SIG-M5 treated with dmso at 0.1 percent for 504 hours (cell line): ENCODE data around the gene CACHD1.

Experiments used
- DNase-seq: peaks from one replicate; lab custom pipeline; 2025; ENCODE audit not compliant: unreplicated experiment; lab: John Stamatoyannopoulos, UW

The CACHD1 gene

DNA sequence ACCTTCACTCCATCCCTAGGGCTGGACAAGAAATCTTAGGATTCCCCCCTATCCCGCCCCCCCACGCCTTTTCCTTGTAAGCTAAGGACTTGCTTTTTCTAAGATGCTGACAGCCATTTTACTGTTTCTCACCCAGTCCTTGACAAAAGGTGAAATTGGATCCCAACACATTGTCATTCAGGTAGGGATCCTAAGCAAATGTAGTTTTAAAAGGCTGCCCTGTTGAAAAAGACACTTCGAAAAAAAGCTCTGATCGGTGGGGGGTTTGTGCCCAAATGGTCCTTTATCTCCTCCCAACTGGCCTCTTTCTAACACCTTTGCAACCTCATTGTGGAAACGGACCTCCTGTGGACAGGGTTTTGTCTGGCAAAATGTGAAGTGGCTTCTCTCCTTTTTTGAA lies 2.9 kb downstream of the CACHD1 start:
- DNase-seq: no peak

DNA sequence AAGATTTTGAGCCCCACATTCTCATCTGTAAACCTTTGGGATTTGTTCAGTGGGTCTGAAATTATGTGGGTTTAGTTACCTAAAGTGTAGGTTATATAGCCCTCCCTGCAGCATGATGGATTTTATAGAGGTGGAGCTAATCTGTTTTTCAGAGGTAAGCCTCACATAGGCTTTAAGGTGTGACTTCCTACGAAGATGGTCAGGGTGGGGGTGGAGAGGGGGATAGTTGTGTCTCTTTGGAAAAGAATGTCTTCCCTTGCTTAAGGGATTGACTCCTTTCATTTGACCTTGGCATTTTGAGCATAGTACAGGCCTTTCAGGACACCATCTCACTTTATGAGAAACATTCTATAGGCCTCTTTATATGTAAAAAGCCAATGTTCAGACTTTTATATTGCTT lies 3.4 kb downstream of the CACHD1 start:
- DNase-seq: no peak

DNA sequence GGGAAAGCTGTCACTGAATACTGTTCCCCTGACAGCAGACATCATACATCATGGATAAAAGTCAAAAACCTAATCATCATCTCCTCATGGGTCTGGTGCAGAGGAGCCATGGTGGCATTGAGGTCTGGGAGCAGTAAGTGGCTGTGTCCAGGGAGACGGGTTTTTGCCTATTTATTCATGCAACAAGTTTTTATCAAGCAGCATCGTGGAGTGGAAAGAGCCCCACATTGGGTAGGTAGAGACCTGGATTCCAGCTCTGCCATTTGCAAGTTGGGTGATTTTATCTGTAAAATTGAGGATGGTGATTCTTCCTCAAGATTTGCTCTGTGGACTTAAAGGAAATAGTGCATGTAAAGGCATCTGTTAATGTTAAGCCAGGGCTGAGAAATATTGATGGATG lies 4.2 kb downstream of the CACHD1 start:
- DNase-seq: no peak

DNA sequence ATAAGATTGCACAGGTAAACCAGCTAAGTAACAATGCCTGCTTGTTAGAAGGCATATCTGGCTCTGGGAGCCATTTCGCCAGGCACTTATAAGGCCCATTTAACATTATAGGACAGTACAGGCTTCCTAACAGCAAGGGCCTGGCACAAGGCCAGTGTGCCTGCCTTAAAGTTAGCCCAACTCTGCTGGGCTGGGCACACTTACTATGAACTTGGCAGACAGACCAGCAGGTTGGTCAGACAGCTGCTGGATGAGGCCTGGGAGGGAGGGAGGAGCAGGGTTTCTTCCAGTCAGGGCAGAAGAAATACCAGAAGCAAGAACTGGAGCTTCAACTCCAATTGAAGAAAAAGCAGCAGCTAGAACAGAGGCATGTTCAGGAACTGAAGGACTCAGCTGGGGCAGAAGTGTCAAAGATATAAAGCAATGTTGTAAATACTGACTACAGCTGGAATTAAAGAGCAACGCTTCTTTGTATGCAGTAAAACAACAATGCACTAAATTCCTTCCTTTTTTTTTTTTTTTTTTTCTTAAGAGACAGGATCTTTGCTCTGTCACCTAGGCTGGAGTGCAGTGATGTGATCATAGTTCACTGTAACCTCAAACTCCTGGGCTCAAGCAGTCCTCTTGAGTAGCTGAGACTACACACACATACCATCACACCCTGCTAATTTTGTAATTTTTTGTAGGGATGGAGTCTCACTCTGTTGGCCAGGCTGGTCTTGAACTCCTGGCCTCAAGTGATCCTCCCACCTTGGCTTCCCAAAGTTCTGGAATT lies 4.9 kb downstream of the CACHD1 start:
- no peak for DNase-seq

DNA sequence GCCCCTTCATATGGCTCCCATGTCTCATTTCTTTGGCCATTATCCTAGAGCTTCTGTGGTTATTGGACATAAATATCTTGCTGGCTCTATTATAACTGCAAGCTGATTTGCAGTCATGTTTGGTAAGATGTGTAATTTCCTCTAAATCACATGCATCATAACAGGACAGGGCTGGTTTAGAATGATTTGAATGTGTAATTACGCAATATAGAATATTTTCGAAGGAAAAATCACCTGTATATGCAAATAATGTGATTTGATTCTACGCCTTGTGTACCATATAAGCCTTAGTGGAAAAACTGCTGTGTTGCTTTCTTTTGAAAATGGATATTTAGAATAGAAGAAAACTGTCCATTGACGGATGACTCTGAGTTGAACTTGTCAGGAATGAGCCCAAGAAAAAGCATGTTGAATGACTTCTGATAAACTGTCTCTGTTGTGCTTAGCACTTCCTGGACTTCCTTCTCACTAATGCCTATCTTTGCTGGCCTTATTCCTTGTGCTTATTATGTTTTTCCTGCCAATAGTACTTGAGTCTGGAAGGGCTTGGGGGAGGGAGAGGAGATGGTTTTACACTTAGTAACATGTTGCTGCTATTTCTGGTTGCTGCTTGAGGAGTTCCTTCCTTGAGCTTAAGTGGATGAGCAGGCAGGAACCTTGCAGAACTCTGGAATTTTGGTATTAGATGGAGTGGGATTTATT lies 6.5 kb downstream of the CACHD1 start:
- no peak for DNase-seq

DNA sequence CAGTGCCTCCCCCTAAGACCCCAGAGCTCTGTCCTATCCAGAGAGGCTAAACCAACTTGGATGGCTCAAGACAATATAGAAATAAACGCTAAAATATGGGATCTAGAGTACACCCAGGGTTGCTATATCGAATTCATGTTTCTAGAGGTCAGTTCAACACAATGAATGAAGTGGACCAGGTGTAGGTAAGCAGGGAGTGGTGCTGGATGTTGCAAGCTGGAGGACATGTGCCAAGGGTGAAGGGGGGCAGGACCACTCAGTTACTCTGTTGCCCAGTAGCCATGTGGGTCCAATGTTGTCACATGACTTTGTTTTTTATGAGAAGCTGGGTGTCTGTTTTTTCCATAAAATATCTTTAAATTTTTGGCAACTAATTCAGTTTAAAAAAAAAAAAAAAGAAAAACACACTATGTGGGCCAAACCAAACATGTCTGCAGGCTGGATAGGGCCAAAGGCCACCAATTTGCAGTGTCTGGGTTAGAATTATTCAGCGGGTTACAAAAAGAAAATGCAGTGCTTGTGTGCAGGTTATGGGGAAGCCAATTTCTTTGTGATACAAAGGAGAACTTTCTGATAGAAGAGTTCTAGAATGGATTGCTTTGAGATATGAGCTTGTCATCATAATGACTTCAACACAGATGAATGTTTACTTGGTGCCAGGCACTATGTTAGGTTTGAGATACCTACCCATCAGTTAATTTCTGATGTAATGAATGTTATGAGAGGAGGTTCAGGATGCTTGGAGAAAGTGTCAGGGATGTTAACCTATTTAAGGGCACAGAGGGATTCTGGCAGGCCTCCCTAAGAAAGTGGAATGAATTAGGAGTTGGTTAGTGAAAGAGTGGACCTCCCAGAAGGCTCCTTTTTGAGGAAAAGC lies 8.9 kb downstream of the CACHD1 start:
- no peak for DNase-seq

DNA sequence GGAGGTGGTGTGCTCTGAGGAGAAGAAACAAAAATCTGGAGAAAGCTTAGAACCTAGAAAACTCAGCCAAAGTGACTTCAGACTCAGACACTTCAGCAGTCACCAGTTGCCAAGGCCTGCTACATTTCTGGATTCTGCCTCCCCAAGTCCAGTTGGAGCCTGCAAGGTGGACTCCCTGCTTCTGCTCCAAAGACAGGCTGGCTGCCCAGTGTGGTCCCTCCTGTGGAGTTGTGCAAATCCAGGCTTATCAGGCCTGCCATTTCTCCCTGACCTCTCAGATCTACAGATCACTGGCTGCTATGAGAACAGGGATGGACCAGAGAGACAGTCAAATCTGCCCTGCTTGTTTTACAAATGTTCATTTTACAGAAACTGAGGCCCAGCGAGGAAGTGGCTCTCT lies 9.9 kb downstream of the CACHD1 start:
- DNase-seq: no peak

DNA sequence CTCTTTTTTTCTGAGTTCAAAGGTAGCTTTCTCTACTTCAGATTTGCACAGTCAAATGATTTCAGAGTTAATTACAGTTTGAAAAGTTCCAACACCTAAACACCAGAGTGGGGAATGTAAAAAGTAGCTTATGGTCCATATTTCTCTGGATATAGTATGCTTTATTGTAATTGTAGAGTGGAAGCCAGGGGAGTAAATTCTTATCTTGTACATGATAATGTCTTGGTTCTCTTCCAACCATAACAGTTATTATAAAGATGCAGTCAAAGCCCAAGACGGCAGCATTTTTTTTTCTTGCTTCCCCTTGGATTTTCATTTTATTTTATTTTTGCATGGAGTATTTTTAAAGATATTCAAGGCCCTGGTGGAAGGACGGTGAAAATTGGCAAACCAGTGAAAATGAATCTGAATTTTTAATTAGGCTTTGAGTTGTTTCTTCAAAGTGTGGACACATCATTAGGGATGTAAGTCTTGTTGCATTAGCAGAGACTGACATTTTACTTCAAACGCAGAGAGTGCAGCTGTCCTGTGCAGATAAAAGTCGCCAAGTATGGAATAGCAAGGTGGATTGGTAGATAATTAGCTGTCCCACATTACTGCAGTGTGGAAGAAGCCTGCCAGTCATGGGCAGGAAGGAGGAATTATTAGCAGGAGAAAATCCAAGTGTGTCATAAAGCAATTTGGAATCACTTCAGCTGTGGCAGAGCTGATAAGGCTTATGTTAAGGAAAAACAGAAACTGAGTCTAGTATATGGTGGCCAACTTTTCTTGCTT lies 11.3 kb downstream of the CACHD1 start:
- DNase-seq: no peak

DNA sequence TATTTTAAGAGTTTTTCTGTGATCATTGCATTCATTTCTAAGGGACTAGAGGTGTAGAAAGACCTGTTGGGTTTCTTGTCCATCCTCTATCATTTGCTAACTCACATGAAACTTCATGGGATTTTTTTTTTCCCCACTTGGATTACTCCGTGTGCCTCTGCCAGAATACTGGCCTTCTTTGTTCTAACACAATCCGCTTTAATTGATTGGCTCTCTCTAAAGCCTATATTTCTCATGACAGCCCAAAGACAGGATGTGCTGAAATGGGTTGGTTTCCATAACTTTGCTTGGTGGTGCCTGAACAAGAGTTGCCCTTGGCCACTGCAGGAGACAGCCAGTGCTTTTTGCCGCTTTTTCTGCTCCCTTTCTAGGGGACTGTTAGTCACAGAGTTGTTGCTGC lies 12.2 kb downstream of the CACHD1 start:
- DNase-seq: no peak

DNA sequence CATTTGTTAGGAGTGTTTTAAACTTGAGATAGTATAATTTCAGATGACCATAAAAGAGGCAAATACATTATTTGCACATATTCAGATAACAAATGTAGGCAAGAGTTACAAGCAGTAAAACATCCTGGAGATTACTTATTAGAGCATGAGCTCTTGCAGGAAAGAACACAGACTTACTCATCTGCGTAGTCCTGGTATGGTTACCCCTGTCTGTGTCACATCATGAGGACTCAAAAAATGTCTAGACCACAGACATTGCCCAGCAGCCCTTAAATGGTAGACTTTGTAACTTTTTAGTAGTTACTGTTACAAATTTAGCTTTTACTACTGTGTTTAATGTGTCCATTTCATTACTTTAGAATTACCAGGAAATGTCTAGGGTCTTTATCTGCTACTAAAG lies 12.8 kb downstream of the CACHD1 start:
- no peak for DNase-seq

DNA sequence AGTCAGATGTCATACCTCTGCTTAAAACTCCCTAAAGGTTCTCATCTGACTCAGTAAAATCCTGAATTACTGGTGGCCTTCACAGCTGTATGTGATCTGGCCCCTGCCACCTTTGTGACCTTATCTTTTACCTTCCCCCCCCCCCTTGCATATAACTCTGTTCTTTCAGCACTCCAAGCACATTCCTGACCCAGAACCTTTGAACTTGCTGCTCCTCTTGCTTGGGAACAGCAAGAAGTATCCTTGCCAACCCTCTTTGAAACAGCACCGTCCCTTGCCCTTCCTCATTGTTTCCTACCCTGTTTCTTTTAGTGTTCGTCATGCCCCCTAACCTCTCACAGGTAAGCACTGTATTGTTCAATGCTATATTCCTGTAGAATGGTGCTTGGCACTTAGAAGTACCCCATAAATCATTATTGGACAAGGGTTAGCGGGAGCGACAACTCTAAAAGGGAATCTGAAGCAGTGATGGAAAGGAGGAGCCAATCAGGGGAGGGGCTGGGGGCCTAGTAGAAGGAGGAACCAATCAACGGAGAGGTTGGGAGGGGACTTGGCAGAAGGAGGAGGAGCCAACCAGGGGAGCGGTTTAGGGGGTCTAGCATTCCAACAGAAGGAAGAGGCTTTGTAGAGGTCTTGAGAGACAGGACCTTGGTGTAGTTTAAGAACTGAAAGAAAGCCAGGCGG lies 13.9 kb downstream of the CACHD1 start:
- no peak for DNase-seq

DNA sequence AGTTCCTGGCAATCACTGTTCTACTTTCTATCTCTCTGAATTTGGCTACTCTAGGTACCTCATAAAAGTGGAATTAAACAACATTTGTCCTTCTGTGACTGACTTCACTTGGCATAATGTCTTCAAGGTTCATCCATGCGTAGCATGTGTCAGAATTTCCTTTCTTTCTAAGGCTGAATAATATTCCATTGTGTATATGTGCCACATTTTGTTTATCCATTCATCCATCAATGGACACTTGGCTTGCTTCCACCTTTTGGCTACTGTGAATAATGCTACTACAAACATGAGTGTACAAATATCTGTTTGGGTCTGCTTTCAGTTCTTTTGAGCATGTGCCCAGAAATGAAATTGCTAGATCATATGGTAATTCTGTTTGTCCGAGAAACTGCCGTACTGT lies 14.7 kb downstream of the CACHD1 start:
- DNase-seq: no peak

DNA sequence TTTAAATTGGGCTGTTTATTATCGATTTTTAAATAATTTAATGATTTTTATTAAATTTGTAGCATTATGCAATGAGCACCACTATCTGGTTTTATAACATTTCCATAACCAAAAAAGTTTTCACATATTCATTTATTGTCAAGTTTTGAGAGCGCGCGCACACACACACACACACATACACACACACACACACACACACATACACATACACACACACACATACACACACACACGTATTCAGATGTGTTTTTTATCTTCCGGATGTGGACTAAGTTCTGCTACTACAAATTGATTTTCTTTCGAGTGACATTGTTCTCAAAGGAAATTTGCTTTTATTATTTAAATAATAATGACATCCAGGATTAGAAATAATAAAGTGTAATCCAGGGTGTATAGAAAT lies 16.3 kb downstream of the CACHD1 start:
- DNase-seq: no peak

DNA sequence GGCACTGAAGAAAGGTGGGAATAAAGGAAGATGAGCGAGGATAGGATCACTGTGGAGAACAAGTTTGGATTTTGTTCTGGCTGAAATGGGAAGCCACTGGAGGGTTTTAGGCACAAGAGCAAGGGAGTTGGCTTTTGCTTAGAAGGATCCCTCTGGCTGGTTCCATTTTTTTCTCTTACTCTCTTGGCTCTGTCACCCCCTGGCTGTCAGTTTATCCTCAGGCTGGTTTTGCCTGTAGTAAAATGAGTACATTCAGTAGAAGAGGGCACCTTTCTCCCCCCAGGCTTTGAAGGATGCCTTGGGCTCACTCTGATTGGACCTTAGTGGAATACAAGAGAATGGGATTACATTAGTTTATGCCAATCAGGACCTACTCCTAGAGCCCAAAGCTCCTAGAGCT lies 17.1 kb downstream of the CACHD1 start:
- no peak for DNase-seq

DNA sequence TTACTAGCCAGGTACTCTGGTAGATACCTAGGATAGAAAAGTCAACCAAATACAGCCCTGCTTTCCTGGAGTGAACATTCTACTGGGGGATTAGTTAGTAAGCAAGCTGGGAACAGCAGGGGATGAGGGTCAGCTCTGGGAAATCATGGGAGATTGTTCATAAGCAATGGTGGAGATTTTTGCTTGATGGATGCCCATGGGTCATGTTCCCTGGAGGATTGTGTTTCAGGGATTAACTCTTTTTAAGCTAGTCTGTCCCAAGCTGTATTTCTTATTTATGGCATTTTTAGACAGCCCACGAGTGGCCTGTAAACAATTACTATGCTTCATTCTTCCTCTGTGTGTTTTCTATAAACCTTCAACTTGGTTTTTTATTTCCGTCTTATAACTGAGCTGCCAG lies 18.9 kb downstream of the CACHD1 start:
- no peak for DNase-seq

DNA sequence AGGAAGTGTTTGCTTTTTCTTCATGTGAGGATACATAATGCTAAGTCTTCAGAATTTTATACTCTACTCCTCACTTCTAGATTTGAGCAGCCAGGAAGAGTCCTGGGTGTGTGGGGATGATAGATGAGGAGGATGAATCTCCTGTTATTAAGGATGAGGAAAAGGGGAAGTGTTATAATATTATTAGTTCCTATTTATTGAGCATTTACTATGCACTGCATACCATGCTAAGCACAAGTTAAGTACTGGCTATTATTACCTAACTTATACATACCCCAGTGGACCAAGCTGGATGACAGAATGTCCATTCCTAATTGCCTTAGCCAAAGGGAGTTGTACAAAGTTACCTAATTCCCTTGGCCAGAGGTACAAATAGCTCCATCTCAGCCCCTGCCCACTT lies 19.8 kb downstream of the CACHD1 start:
- DNase-seq: no peak

DNA sequence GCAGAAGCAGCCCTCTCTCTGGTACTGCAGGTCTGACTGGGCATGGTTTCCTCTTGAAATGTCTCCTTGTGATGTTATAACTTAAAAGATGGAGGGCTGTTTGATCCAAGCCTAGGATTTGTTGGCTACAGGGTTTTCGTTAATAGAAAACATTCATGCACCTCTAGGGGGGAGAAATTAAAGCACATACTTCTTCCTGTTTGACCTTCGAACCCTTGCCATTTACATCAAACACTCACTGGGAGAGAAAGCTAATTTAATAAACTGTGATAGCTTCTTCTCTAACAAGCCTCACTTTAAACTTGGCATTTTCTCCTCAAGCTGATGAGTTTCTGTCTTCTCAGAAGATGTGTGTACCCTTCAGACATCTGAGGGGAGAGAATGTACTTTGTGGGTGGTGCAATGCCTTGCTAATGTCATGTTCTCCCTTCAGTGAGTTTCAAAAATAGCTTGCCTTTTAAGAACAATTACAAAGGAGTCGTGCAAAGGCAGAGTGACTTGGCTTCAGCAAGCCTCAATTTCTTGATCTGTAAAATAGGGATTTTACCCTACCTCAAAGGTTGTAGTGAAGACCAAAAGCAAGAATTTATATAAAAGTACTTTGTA lies 20.4 kb downstream of the CACHD1 start:
- no peak for DNase-seq

DNA sequence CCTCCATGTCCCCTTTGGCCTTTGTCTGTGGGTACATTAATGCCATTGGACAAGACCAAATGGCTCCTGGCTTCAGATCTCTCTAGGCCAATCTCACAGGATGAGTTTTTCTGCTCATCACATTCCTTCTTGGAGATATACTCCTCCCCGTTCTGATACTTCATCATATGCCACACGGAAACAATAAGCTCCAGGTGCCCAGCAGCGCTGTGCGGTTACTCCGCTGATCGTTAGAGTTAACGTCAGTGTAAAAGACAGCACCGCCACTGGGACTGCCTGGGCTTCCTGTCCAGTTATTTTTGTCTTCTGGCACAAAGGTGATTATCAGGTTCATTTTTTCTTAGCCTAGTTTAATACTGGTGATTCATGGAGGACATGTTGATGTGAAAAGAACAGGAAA lies 22.5 kb downstream of the CACHD1 start:
- DNase-seq: no peak

DNA sequence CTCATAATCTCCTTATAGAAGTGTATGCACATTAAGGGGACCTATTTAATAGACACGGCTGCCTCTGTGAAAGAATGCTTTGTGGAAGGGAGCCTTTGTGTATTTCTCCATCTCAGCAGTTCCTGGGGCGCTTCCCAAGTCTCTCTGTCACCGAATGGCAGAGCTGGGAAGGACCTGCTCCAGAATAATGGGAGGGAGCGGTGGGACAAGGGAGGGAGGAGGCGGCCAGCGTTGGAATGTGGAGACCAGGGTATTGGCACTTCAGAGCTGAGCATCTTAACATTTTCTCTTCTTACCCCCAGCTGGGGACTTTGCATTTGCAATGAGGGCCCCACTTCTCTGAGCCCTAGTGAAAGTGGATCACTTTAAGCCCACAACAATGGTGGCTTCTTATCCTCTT lies 23.9 kb downstream of the CACHD1 start:
- DNase-seq: no peak

DNA sequence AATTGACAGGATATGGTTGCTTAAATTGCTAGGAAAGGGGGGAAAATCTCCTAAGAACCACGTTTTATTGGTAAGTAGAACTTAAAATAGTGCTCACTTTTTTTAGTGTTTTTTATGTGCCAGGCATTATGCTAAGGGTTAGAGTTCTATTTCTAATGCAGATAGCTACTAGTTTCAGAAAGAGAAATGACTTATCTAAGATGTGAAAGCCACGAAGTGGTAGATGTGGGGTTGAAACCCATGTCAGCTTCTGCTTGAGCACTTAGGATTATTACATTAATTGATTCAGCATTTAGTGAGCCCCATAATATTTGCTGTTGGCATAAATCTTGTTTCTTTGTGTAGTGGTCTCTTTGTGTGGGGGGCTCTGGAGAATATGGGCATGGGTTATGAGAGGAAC lies 24.7 kb downstream of the CACHD1 start:
- no peak for DNase-seq
